K562 (cell line): ENCODE results near the gene VSNL1. TPM values are rescaled to one million over a fixed set of nuclear protein-coding genes. Genes with fewer than 3 reads are reported as not detected.

Experiments
- HDGF ChIP-seq: fragments of 450-650 bp; IDR thresholded peaks from 2 replicates; pipeline ENCODE4 v1.6.1; 2016
- IFI16 ChIP-seq: fragments of 250-450 bp; sonication (Bioruptor Pico); IDR thresholded peaks from 2 replicates; pipeline ENCODE4 v2.1.2; 2022; ENCODE audit warnings: mild to moderate bottlenecking, inconsistent platforms
- TEAD1 ChIP-seq, 2 experiments: fragments of 450-650 bp in 1 of 2; sonication (generic) in 1 of 2; formaldehyde crosslinking; IDR thresholded peaks; 2 replicates each; pipeline versions ENCODE4 v1.4.0 to v1.8.0; 2020 to 2022; ENCODE audit warnings: mild to moderate bottlenecking in 2 of 2, missing genetic modification reagents in 1 of 2
- ZNF354B ChIP-seq: fragments of 250-450 bp; sonication (Bioruptor Pico); IDR thresholded peaks from 2 replicates; pipeline ENCODE4 v1.4.0; 2020
- polyA plus RNA-seq, 8 experiments: library from polyadenylated mRNA; depleted of rRNA in 4 of 8; stranded (reverse) in 5 of 8; unstranded in 3 of 8; fragments of >200 nt; fragmentation: Nextera tagmentation in 2 of 8; fragmentation: Illumina TruSeq in 1 of 8; extraction: Ambion mirVana in 2 of 8; extraction: Trizol in 1 of 8; gene quantifications; 2 replicates each; pipeline versions ENCODE4 v1.2.1 to v1.2.3, GENCODE V29; 2011 to 2014; ENCODE audit warnings: inconsistent platforms in 1 of 8, missing spikeins in 1 of 8
- total RNA-seq, 7 experiments: library from RNA; depleted of rRNA in 6 of 7; stranded (reverse); fragments of >200 nt in 6 of 7; fragmentation: Illumina TruSeq in 2 of 7; extraction: Trizol in 2 of 7; gene quantifications; 2 replicates each; pipeline versions ENCODE4 v1.2.1 to v1.2.3, GENCODE V29; 2011 to 2021; ENCODE audit warnings: low replicate concordance in 1 of 7
- TF ChIP-seq, protein P1 (sequence below): sonication (generic); formaldehyde crosslinking; IDR thresholded peaks from 2 replicates; pipeline ENCODE4 v1.4.0; 2020; ENCODE audit warnings: mild to moderate bottlenecking, missing genetic modification reagents
- TF ChIP-seq, protein P2 (sequence below), 2 experiments: fragments of 250-450 bp in 1 of 2; fragments of 450-650 bp in 1 of 2; sonication (Bioruptor Pico) in 1 of 2; IDR thresholded peaks; 2 replicates each; pipeline versions ENCODE4 v1.6.1 to v1.8.0; 2016 to 2021; ENCODE audit warnings: mild to moderate bottlenecking in 2 of 2, moderate library complexity in 2 of 2, missing compliant biosample characterization in 1 of 2, missing genetic modification characterization in 1 of 2
- TF ChIP-seq, protein P3 (sequence below): fragments of 450-650 bp; formaldehyde crosslinking; conservative IDR thresholded peaks from 2 replicates; pipeline ENCODE4 v1.4.0; 2022; ENCODE audit warnings: mild to moderate bottlenecking, missing genetic modification characterization

Gene VSNL1
- total and polyA plus RNA-seq, 9 of the 15 experiments (the other 6 are each of a cell fraction or from before 2014, with no cell fraction given) = 0.20 TPM; not detected in 8

DNA sequence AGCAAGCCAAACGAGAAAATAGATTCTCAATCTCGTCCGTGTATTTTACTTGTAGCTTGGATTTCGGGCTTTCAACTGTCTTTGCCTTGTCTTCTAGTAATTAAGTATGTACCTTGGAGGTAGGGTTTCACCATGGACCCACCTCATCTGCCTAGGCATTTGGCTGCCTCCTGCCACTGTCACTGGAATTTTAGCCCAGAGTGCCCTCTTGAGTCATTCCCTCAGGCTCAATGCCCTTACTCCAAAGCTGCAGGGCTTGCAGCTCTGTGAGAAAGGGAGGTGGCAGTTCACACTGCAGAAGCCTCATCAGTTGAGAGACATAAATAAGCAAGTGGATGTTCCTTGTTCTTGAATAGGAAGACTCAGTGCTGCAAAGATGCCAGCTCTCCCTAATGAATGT lies 89.6 kb downstream of the VSNL1 start (continued):
- TF ChIP-seq, protein P1, sequence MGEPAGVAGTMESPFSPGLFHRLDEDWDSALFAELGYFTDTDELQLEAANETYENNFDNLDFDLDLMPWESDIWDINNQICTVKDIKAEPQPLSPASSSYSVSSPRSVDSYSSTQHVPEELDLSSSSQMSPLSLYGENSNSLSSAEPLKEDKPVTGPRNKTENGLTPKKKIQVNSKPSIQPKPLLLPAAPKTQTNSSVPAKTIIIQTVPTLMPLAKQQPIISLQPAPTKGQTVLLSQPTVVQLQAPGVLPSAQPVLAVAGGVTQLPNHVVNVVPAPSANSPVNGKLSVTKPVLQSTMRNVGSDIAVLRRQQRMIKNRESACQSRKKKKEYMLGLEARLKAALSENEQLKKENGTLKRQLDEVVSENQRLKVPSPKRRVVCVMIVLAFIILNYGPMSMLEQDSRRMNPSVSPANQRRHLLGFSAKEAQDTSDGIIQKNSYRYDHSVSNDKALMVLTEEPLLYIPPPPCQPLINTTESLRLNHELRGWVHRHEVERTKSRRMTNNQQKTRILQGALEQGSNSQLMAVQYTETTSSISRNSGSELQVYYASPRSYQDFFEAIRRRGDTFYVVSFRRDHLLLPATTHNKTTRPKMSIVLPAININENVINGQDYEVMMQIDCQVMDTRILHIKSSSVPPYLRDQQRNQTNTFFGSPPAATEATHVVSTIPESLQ (CRISPR knock-in tag) = no peak
- TF ChIP-seq ZNF354B (no peak), TEAD1 (CRISPR knock-in tag; IDR thresholded peaks at IDR 0.05) (no peak), IFI16 (CRISPR knock-in tag) (no peak), HDGF (no peak)
- TF ChIP-seq, protein P2, sequence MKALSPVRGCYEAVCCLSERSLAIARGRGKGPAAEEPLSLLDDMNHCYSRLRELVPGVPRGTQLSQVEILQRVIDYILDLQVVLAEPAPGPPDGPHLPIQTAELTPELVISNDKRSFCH (CRISPR knock-in tag; IDR thresholded peaks at IDR 0.05) = no peak
- TF ChIP-seq, protein P2 (tag; IDR thresholded peaks at IDR 0.05) = no peak
- TF ChIP-seq, protein P3, sequence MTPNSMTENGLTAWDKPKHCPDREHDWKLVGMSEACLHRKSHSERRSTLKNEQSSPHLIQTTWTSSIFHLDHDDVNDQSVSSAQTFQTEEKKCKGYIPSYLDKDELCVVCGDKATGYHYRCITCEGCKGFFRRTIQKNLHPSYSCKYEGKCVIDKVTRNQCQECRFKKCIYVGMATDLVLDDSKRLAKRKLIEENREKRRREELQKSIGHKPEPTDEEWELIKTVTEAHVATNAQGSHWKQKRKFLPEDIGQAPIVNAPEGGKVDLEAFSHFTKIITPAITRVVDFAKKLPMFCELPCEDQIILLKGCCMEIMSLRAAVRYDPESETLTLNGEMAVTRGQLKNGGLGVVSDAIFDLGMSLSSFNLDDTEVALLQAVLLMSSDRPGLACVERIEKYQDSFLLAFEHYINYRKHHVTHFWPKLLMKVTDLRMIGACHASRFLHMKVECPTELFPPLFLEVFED (CRISPR knock-in tag) = no peak
- TF ChIP-seq, all 486 proteins: peak for 0
